ENCODE data around the gene SRD5A1. TPM values are rescaled to one million over a fixed set of nuclear protein-coding genes. Genes with fewer than 3 reads are reported as not detected.

Gene SRD5A1
- total and polyA plus RNA-seq, 2 of the 8 experiments (the other 6 are each of a cell fraction or from before 2014, with no cell fraction given): 34.7 to 42.4 TPM

Other genes with a start within 250 kb of the SRD5A1 start
- 0.43 and 0.44 TPM in 2 replicates for gene UBE2QL1, start 184.6 kb upstream of the SRD5A1 start, total RNA-seq (2021; fragmentation: NEBNext Ultra II Directional; extraction: Animal tissue kit (Norgen Biotek cat#: 25700))
- 0.65 and 0.72 TPM in 2 replicates for gene UBE2QL1, start 184.6 kb upstream of the SRD5A1 start, polyA plus RNA-seq (2011; rRNA removed)
- gene NSUN2, start 396 bp upstream of the SRD5A1 start, total RNA-seq (2021; fragmentation: NEBNext Ultra II Directional; extraction: Animal tissue kit (Norgen Biotek cat#: 25700)): 94.7 and 96.5 TPM in 2 replicates
- 43.2 and 47.3 TPM in 2 replicates for gene NSUN2, start 396 bp upstream of the SRD5A1 start, polyA plus RNA-seq (2011; rRNA removed)
- gene TENT4A, start 80.0 kb downstream of the SRD5A1 start, total RNA-seq (2021; fragmentation: NEBNext Ultra II Directional; extraction: Animal tissue kit (Norgen Biotek cat#: 25700)): 22.4 and 25.1 TPM in 2 replicates
- gene TENT4A, start 80.0 kb downstream of the SRD5A1 start, polyA plus RNA-seq (2011; rRNA removed): 8.9 and 11.6 TPM in 2 replicates

All from H1 (cell line).